ENCODE data around the gene HARS1. TPM values are rescaled to one million over a fixed set of nuclear protein-coding genes. Genes with fewer than 3 reads are reported as not detected.

The HARS1 gene, protein sequence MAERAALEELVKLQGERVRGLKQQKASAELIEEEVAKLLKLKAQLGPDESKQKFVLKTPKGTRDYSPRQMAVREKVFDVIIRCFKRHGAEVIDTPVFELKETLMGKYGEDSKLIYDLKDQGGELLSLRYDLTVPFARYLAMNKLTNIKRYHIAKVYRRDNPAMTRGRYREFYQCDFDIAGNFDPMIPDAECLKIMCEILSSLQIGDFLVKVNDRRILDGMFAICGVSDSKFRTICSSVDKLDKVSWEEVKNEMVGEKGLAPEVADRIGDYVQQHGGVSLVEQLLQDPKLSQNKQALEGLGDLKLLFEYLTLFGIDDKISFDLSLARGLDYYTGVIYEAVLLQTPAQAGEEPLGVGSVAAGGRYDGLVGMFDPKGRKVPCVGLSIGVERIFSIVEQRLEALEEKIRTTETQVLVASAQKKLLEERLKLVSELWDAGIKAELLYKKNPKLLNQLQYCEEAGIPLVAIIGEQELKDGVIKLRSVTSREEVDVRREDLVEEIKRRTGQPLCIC
- total RNA-seq (2014; rRNA removed; shearing (Covaris generic)) (43.7 and 44.3 TPM in 2 replicates), total RNA-seq (2022) (61.4 and 61.6 TPM in 2 replicates), Bru-seq, nascent RNA (percentile 75 among the genes with signal in this experiment), BruChase-seq, experiment 1, labeled RNA remaining after a 6-hour chase (percentile 84 among the genes with signal in this experiment), BruChase-seq, experiment 2, labeled RNA remaining after a 2-hour chase (percentile 83 among the genes with signal in this experiment)
- long read RNA-seq, transcript HARS-205 (13 exons, 1,896 nt): minor isoform, 5 of 114 reads
- long read RNA-seq, transcript HARS-215 (13 exons, 1,945 nt): major isoform, 87 of 114 reads
- long read RNA-seq, partial matches to known transcripts: 8 of 114 reads
- long read RNA-seq, other reads (novel, unspliced or antisense): 13 of 114 reads

DNA sequence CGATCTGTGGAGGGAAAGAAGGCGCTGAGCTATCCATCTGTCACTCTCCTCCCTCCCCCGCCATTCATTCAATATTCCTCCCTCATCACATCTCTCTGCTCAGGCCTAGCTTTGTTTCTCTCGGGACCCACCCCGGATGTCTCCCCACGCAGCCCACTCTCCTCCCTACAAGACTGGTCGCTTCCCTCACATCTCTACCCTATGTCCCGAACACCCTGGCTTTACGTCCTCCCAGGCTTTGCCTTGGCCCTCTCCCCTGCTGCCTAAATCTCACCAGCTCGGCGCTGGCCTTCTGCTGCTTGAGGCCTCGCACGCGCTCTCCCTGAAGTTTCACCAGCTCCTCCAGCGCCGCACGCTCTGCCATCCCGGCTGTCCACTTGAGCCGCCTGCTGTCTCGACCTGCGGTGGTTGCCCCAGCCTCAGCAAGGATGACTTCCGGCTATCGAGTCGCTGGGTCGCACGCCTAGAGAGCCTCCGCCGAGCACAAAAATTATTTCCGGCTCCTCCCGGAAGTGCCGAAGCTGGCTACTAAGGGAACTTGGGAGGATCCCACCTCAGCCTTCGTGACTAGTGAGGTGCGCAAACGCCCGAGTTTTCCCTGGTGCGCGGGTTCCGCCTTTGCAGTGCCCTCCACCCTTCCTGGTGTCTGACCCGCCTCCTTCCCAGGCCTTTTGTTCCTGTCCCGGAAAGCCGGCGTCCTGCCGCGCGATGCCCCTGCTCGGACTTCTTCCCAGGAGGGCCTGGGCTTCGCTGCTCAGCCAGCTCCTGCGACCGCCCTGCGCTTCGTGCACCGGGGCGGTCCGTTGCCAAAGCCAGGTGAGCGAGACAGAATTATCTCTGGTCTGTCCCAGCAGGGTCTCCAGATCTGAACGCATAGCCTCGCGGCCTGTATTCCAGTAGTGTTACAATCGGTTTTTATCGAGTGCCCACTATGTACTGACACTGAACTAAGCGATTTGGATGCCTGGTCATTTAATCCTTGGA, at the start of gene HARS1, which contains the start of gene HARS2:
Gene HARS1 (minus strand): TSS at position 430 of the 984 bp plus-strand sequence. CDS start 66 bp downstream, at position 364.
Gene HARS2 (plus strand): TSS at position 515 of the 984 bp plus-strand sequence. CDS start 194 bp downstream, at position 709.
- H3K4me1 ChIP-seq (ENCODE audit: insufficient read depth, low read length, poor library complexity, severe bottlenecking): peaks cover 17% of the 10 kb centered on the region
- no peak for TF ChIP-seq EZH2phosphoT487 (IDR thresholded peaks at IDR 0.05; ENCODE audit: borderline replicate concordance, low read depth, low read length)
- TF ChIP-seq, protein P1, sequence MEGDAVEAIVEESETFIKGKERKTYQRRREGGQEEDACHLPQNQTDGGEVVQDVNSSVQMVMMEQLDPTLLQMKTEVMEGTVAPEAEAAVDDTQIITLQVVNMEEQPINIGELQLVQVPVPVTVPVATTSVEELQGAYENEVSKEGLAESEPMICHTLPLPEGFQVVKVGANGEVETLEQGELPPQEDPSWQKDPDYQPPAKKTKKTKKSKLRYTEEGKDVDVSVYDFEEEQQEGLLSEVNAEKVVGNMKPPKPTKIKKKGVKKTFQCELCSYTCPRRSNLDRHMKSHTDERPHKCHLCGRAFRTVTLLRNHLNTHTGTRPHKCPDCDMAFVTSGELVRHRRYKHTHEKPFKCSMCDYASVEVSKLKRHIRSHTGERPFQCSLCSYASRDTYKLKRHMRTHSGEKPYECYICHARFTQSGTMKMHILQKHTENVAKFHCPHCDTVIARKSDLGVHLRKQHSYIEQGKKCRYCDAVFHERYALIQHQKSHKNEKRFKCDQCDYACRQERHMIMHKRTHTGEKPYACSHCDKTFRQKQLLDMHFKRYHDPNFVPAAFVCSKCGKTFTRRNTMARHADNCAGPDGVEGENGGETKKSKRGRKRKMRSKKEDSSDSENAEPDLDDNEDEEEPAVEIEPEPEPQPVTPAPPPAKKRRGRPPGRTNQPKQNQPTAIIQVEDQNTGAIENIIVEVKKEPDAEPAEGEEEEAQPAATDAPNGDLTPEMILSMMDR (conservative IDR thresholded peaks at IDR 0.05; ENCODE audit: low read length): no peak
- no peaks in the 10 kb centered on the region for H4K20me1 ChIP-seq (ENCODE audit: insufficient read depth, low read length)
- H2AFZ ChIP-seq (ENCODE audit: low read length): peak within 1 kb of the TSS; percentile 88
- H3K79me2 ChIP-seq (ENCODE audit: insufficient read depth, low read depth, low read length): peaks cover 35% of the 10 kb centered on the region
- H3K9me2 ChIP-seq (ENCODE audit: insufficient read depth, low read length): no peaks in the 10 kb centered on the region
- H3K9me3 ChIP-seq (ENCODE audit: low read length): no peaks in the 10 kb centered on the region
- H3K4me2 ChIP-seq (ENCODE audit: low read length): peak within 1 kb of the TSS; percentile 97
- CTCF ChIA-PET (ENCODE audit: unreplicated experiment): interaction anchor here (0.5 to 1.0 kb wide), 2 partner anchors 49 to 947 kb away, joined by 3 read pairs; no protein-coding TSS in a partner anchor
- no TSS peak for BruUV-seq (replicated peaks)
- POLR2A ChIA-PET: interaction anchor here (0.6 to 2.4 kb wide), 10 partner anchors 9 to 575 kb away, joined by 3 to 20 read pairs (median 4); partner anchors contain the start of genes IK, NDUFA2 and ZMAT2
- H3K36me3 ChIP-seq (ENCODE audit: insufficient read depth, low read length): peaks cover 56% of the 10 kb centered on the region
- intact Hi-C loops (cut with micrococcal nuclease; ENCODE audit: unreplicated experiment): loop anchor here (1.0 kb wide), 1 partner anchor 27 kb away; the partner anchor contains the start of gene WDR55
- H3K4me3 ChIP-seq (ENCODE audit: low read depth, low read length, poor library complexity, severe bottlenecking): peak within 1 kb of the TSS; percentile 86
- H3K27ac ChIP-seq (ENCODE audit: low read depth, low read length, poor library complexity, severe bottlenecking): peak within 1 kb of the TSS; percentile 38
- peak; percentile 92 for DNase-seq (ENCODE audit: low spot score)

DNA sequence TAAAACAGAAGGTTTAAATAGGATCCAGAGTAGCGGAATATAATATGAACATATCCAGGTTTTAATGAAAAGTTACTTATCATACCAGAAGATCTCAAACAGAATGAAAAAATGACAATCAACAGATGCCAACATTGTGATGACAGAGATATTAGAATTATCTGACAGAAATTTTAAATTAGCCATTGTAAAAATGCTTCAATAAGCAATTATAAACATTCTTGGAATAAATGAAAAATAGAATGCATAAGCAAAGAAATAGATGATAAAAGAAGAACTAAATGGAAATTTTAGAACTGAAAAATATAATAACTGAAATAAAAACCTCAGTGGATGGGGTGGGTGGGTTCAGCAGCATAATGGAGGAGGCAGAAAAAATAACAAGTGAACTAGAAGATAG, 46.3 kb upstream of the HARS1 start:
- no peak overlapping the region for H3K4me3 ChIP-seq (ENCODE audit: low read depth, low read length, poor library complexity, severe bottlenecking)
- no peaks in the 10 kb centered on the region for H3K4me1 ChIP-seq (ENCODE audit: insufficient read depth, low read length, poor library complexity, severe bottlenecking)
- H4K20me1 ChIP-seq (ENCODE audit: insufficient read depth, low read length): no peaks in the 10 kb centered on the region
- no peak overlapping the region for H2AFZ ChIP-seq (ENCODE audit: low read length)
- H3K27ac ChIP-seq (ENCODE audit: low read depth, low read length, poor library complexity, severe bottlenecking): no peak overlapping the region
- no peak for DNase-seq (ENCODE audit: low spot score)
- no TSS peak for BruUV-seq (replicated peaks)
- intact Hi-C loops (cut with micrococcal nuclease; ENCODE audit: unreplicated experiment): no loop called here
- no peak overlapping the region for H3K4me2 ChIP-seq (ENCODE audit: low read length)
- POLR2A ChIA-PET: no interaction called here
- no peaks in the 10 kb centered on the region for H3K9me3 ChIP-seq (ENCODE audit: low read length)
- TF ChIP-seq EZH2phosphoT487 (IDR thresholded peaks at IDR 0.05; ENCODE audit: borderline replicate concordance, low read depth, low read length): no peak
- TF ChIP-seq, protein P1 (conservative IDR thresholded peaks at IDR 0.05; ENCODE audit: low read length): no peak
- H3K79me2 ChIP-seq (ENCODE audit: insufficient read depth, low read depth, low read length): no peaks in the 10 kb centered on the region
- no peaks in the 10 kb centered on the region for H3K9me2 ChIP-seq (ENCODE audit: insufficient read depth, low read length)
- CTCF ChIA-PET (ENCODE audit: unreplicated experiment): no interaction called here
- H3K36me3 ChIP-seq (ENCODE audit: insufficient read depth, low read length): no peaks in the 10 kb centered on the region
